H9 (cell line): ENCODE data around the gene FOSL2. TPM values are rescaled to one million over a fixed set of nuclear protein-coding genes. Genes with fewer than 3 reads are reported as not detected.

Experiments used
- DNase-seq: peaks from one replicate; pipeline ENCODE4 v3.0.0-alpha.2; 2017
- H2AFZ ChIP-seq: one replicate; pipeline ENCODE4 v1.6.1; 2013; ENCODE audit warnings: mild to moderate bottlenecking, low read length, control low read depth, moderate library complexity
- H2AK5ac ChIP-seq: 2 replicates; pipeline ENCODE4 v1.6.1; 2013; ENCODE audit warnings: low read length, control low read depth, mixed read lengths; ENCODE audit not compliant: insufficient read length
- H2BK120ac ChIP-seq: one replicate; pipeline ENCODE4 v1.6.1; 2013; ENCODE audit warnings: low read depth, mild to moderate bottlenecking, low read length, control low read depth, inconsistent platforms; ENCODE audit not compliant: poor library complexity, severe bottlenecking
- H2BK12ac ChIP-seq: 2 replicates; pipeline ENCODE4 v1.6.1; 2013; ENCODE audit warnings: low read length, control low read depth, mixed read lengths, low read depth; ENCODE audit not compliant: insufficient read length
- H2BK15ac ChIP-seq: 2 replicates; pipeline ENCODE4 v1.6.1; 2013; ENCODE audit warnings: low read depth, low read length, control low read depth
- H2BK20ac ChIP-seq: one replicate; pipeline ENCODE4 v1.6.1; 2013; ENCODE audit warnings: low read depth, mild to moderate bottlenecking, low read length, control low read depth, inconsistent platforms; ENCODE audit not compliant: poor library complexity, severe bottlenecking
- H2BK5ac ChIP-seq: 2 replicates; pipeline ENCODE4 v1.6.1; 2013; ENCODE audit warnings: low read length, control low read depth, mixed read lengths; ENCODE audit not compliant: insufficient read length
- H3K14ac ChIP-seq: 2 replicates; pipeline ENCODE4 v1.6.1; 2013; ENCODE audit warnings: low read length, control low read depth; ENCODE audit not compliant: insufficient read depth
- H3K18ac ChIP-seq: 2 replicates; pipeline ENCODE4 v1.6.1; 2013; ENCODE audit warnings: low read depth, mild to moderate bottlenecking, mixed read lengths, low read length, control low read depth; ENCODE audit not compliant: insufficient read length
- H3K23ac ChIP-seq: 2 replicates; pipeline ENCODE4 v1.6.1; 2013; ENCODE audit warnings: low read length, control low read depth, mixed read lengths, low read depth; ENCODE audit not compliant: insufficient read length
- H3K23me2 ChIP-seq: 2 replicates; pipeline ENCODE4 v1.6.1; 2013; ENCODE audit warnings: low read depth, mild to moderate bottlenecking, mixed read lengths, low read length, control low read depth; ENCODE audit not compliant: insufficient read length, poor library complexity, severe bottlenecking
- H3K27ac ChIP-seq: 2 replicates; pipeline ENCODE4 v1.5.1; 2013; ENCODE audit warnings: low read length, control low read depth, mixed read lengths, low read depth; ENCODE audit not compliant: insufficient read length
- H3K27me3 ChIP-seq: 2 replicates; pipeline ENCODE4 v1.6.1; 2013; ENCODE audit warnings: low read length, control low read depth, inconsistent platforms; ENCODE audit not compliant: insufficient read depth
- H3K4ac ChIP-seq: 2 replicates; pipeline ENCODE4 v1.6.1; 2013; ENCODE audit warnings: low read depth, mild to moderate bottlenecking, control low read depth, inconsistent platforms, low read length, moderate library complexity
- H3K4me1 ChIP-seq: 2 replicates; pipeline ENCODE4 v1.6.1; 2013; ENCODE audit warnings: low read length, control low read depth, inconsistent platforms; ENCODE audit not compliant: insufficient read depth
- H3K4me2 ChIP-seq: 2 replicates; pipeline ENCODE4 v1.6.1; 2013; ENCODE audit warnings: low read length, control low read depth, mixed read lengths; ENCODE audit not compliant: insufficient read length, insufficient read depth
- H3K56ac ChIP-seq: 2 replicates; pipeline ENCODE4 v1.6.1; 2013; ENCODE audit warnings: low read depth, mild to moderate bottlenecking, mixed read lengths, low read length, control low read depth; ENCODE audit not compliant: insufficient read length
- H3K79me1 ChIP-seq: 2 replicates; pipeline ENCODE4 v1.6.1; 2013; ENCODE audit warnings: low read depth, mild to moderate bottlenecking, moderate library complexity, low read length, control low read depth, inconsistent platforms; ENCODE audit not compliant: insufficient read depth, poor library complexity, severe bottlenecking
- H3K79me2 ChIP-seq: 2 replicates; pipeline ENCODE4 v1.6.1; 2013; ENCODE audit warnings: low read length, control low read depth, inconsistent platforms; ENCODE audit not compliant: insufficient read depth
- H3K9ac ChIP-seq: 2 replicates; pipeline ENCODE4 v1.6.1; 2013; ENCODE audit warnings: low read length, control low read depth, mixed read lengths; ENCODE audit not compliant: insufficient read length; ENCODE audit errors: extremely low read depth
- H3K9me3 ChIP-seq: one replicate; pipeline ENCODE4 v1.6.1; 2013; ENCODE audit warnings: low read depth, low read length, inconsistent platforms; ENCODE audit not compliant: control insufficient read depth
- H3T11ph ChIP-seq: one replicate; pipeline ENCODE4 v1.6.1; 2013; ENCODE audit warnings: mild to moderate bottlenecking, low read length, control low read depth, inconsistent platforms
- H4K20me1 ChIP-seq: one replicate; pipeline ENCODE4 v1.6.1; 2013; ENCODE audit not compliant: control insufficient read depth, insufficient read length, insufficient read depth
- H4K5ac ChIP-seq: 2 replicates; pipeline ENCODE4 v1.6.1; 2013; ENCODE audit warnings: low read depth, mild to moderate bottlenecking, mixed read lengths, low read length, control low read depth; ENCODE audit not compliant: insufficient read length
- H4K8ac ChIP-seq: replicated peaks from 2 replicates; pipeline ENCODE4 v1.6.1; 2013; ENCODE audit warnings: low read length, control low read depth, mixed read lengths, low read depth; ENCODE audit not compliant: insufficient read length
- H4K91ac ChIP-seq: 2 replicates; pipeline ENCODE4 v1.6.1; 2013; ENCODE audit warnings: low read depth, mild to moderate bottlenecking, moderate library complexity, mixed read lengths, low read length, control low read depth; ENCODE audit not compliant: insufficient read length
- H3K27ac Mint-ChIP-seq, 3 experiments: 2 replicates in 2 of 3; 3 replicates in 1 of 3; pipeline ENCODE4 v1.8.0; 2020 to 2021; ENCODE audit warnings: mixed read lengths in 3 of 3, mild to moderate bottlenecking in 1 of 3, moderate library complexity in 1 of 3
- H3K27me3 Mint-ChIP-seq: 2 replicates; pipeline ENCODE4 v1.8.0; 2021; ENCODE audit warnings: low read depth, mild to moderate bottlenecking, moderate library complexity, mixed read lengths
- H3K36me3 Mint-ChIP-seq, 3 experiments: 2 replicates in 2 of 3; 3 replicates in 1 of 3; pipeline ENCODE4 v1.8.0; 2020 to 2021; ENCODE audit warnings: low read depth in 3 of 3, mixed read lengths in 3 of 3; ENCODE audit not compliant: insufficient read depth in 1 of 3
- H3K4me1 Mint-ChIP-seq, 2 experiments: 2 replicates each; pipeline ENCODE4 v1.8.0; 2020; ENCODE audit warnings: mixed read lengths in 2 of 2
- H3K4me3 Mint-ChIP-seq, 2 experiments: 2 replicates in 1 of 2; 3 replicates in 1 of 2; pipeline ENCODE4 v1.8.0; 2020 to 2021; ENCODE audit warnings: mild to moderate bottlenecking in 2 of 2, mixed read lengths in 2 of 2, moderate library complexity in 1 of 2
- H3K9me3 Mint-ChIP-seq, 2 experiments: 2 replicates in 1 of 2; 3 replicates in 1 of 2; pipeline ENCODE4 v1.8.0; 2020; ENCODE audit warnings: mild to moderate bottlenecking in 2 of 2, mixed read lengths in 2 of 2, moderate library complexity in 1 of 2
- CTCF ChIP-seq: fragments of 200-600 bp; sonication (generic); conservative IDR thresholded peaks from 3 replicates; pipeline ENCODE4 v1.8.0; 2021; ENCODE audit warnings: antibody characterized with exemption, mild to moderate bottlenecking
- WGBS: extraction: QIAGEN DNeasy Blood & Tissue Kit; methylation state at CpG from one replicate; pipeline ENCODE4 v1.1.7; 2013; ENCODE audit warnings: missing lambda C conversion rate, low lambda C conversion rate, mixed read lengths; ENCODE audit not compliant: insufficient read length; ENCODE audit errors: extremely low coverage; 5-methylcytosine and 5-hydroxymethylcytosine counted together
- total RNA-seq: library from RNA; stranded (reverse); gene quantifications from 2 replicates; pipeline ENCODE4 v1.2.1, GENCODE V29; 2021

Gene FOSL2
- total RNA-seq, 1 experiment from 2014 or later: 7.4 TPM

GRCh38 chr2:28419443-28420270 lies 27.0 kb downstream of the FOSL2 start:
- Histone ChIP-seq H4K20me1 (no peaks in the 10 kb centered on the region), H3K4ac (no peak overlapping the region), H3K56ac (no peak overlapping the region), H4K91ac (no peak overlapping the region), H3K9me3 (no peaks in the 10 kb centered on the region), H2BK12ac (no peak overlapping the region), H3K23me2 (no peaks in the 10 kb centered on the region), H3K9ac (no peak overlapping the region), H3K4me1 (no peaks in the 10 kb centered on the region; the same call in 1 of the 2 replicates), H4K5ac (no peak overlapping the region), H2BK5ac (no peak overlapping the region), H2AFZ (no peak overlapping the region), H3K4me2 (no peak overlapping the region), H3K23ac (no peak overlapping the region), H4K8ac (no peak overlapping the region), H2BK120ac (no peak overlapping the region), H3T11ph (no peak overlapping the region), H3K18ac (no peak overlapping the region), H2BK15ac (no peak overlapping the region), H3K27ac (no peak overlapping the region), H3K79me2 (no peaks in the 10 kb centered on the region), H3K79me1 (no peaks in the 10 kb centered on the region), H2BK20ac (no peak overlapping the region), H3K14ac (no peak overlapping the region), H2AK5ac (no peak overlapping the region), H3K27me3 (no peaks in the 10 kb centered on the region)
- Mint-ChIP-seq H3K36me3 (no peaks in the 10 kb centered on the region), H3K4me1 (peaks cover 0 to 7% of the 10 kb centered on the region in 2 experiments; a peak in 1 of 4 replicates), H3K27me3 (peaks cover 5% of the 10 kb centered on the region; the same call in 1 of the 2 replicates), H3K27ac (0 out of 7 replicates have a peak overlapping the region, but pooled peaks of 1 of the 3 experiments have one; percentile 49), H3K4me3 (no peak overlapping the region), H3K9me3 (no peaks in the 10 kb centered on the region)
- DNase-seq: no peak
- peak; percentile 47; the same call in 2 of the 3 replicates for TF ChIP-seq CTCF
- WGBS: no CpG with 5 or more reads among the region's 7 CpGs
